B cell (primary cell): ENCODE data around the gene BRSK2. TPM values are rescaled to one million over a fixed set of nuclear protein-coding genes. Genes with fewer than 3 reads are reported as not detected.
"Not testable (repeated sequence)": the region's sequence is repeated elsewhere in the genome, so short reads cannot be mapped to it uniquely, and the experiment has no call there.

Experiments used
- ATAC-seq: fragments of 200-7000 bp; cut with Tn5 transposase; one replicate; pipeline ENCODE4 v1.10.0; 2021; ENCODE audit warnings: low read depth, mild to moderate bottlenecking, moderate number of reproducible peaks, moderate library complexity
- CTCF ChIA-PET: fragments of 350-600 bp; sonication (Branson Sonifier 250); formaldehyde crosslinking; loops from one replicate; lab custom pipeline; 2021; ENCODE audit warnings: antibody characterized with exemption, inconsistent platforms; lab: Charles Lee
- POLR2A ChIA-PET: fragments of 350-600 bp; sonication (Branson Sonifier 250); formaldehyde crosslinking; loops from one replicate; lab custom pipeline; 2021; ENCODE audit warnings: antibody characterized with exemption; lab: Charles Lee
- DNase-seq: peaks from one replicate; pipeline ENCODE4 v3.0.0; 2013
- H2AFZ ChIP-seq: 2 replicates; pipeline ENCODE4 v1.6.1; 2012; ENCODE audit warnings: mild to moderate bottlenecking, low read depth, low read length; ENCODE audit not compliant: insufficient read depth, poor library complexity, severe bottlenecking
- H3K27ac ChIP-seq, 2 donors: 1 replicate in 1 of 2; 2 replicates in 1 of 2; pipeline ENCODE4 v1.5.1; 2012 to 2013; ENCODE audit warnings: low read length in 2 of 2, mild to moderate bottlenecking in 2 of 2, moderate library complexity in 1 of 2
- H3K27me3 ChIP-seq, 4 experiments: fragments of 200-600 bp in 1 of 4; sonication (generic) in 1 of 4; replicated peaks in 1 of 4; 1 replicate in 2 of 4; 2 replicates in 2 of 4; pipeline versions ENCODE4 v1.6.1 to v1.7.0; 2013 to 2016; ENCODE audit warnings: low read length in 3 of 4, mild to moderate bottlenecking in 2 of 4, mixed read lengths in 1 of 4, moderate library complexity in 1 of 4; ENCODE audit not compliant: insufficient read depth in 4 of 4, control insufficient read depth in 3 of 4; ENCODE audit errors: control extremely low read depth in 1 of 4
- H3K36me3 ChIP-seq, 2 experiments: replicated peaks in 1 of 2; 1 replicate in 1 of 2; 2 replicates in 1 of 2; pipeline versions ENCODE4 v1.6.1 to v1.7.1; 2013; ENCODE audit warnings: low read length in 1 of 2; ENCODE audit not compliant: insufficient read depth in 2 of 2, control insufficient read depth in 1 of 2; ENCODE audit errors: control extremely low read depth in 1 of 2, extremely low read depth in 1 of 2
- H3K4me1 ChIP-seq, 2 donors: fragments of 200-600 bp in 1 of 2; sonication (generic) in 1 of 2; 1 replicate in 1 of 2; 2 replicates in 1 of 2; pipeline versions ENCODE4 v1.5.1 to v1.6.1; 2013 to 2017; ENCODE audit warnings: low read length in 2 of 2; ENCODE audit not compliant: control insufficient read depth in 2 of 2, insufficient read depth in 2 of 2
- H3K4me2 ChIP-seq: replicated peaks from 2 replicates; pipeline ENCODE3; 2012; ENCODE audit warnings: mild to moderate bottlenecking, low read depth, low read length; ENCODE audit not compliant: poor library complexity, severe bottlenecking
- H3K4me3 ChIP-seq, 5 experiments: fragments of 200-600 bp in 1 of 5; sonication (generic) in 1 of 5; 1 replicate in 3 of 5; 2 replicates in 2 of 5; pipeline versions ENCODE4 v1.5.1 to v1.7.0; 2011 to 2016; ENCODE audit warnings: low read length in 4 of 5, mild to moderate bottlenecking in 4 of 5, low read depth in 2 of 5, control low read depth in 1 of 5, moderate library complexity in 1 of 5; ENCODE audit not compliant: insufficient read depth in 1 of 5; ENCODE audit errors: control extremely low read depth in 1 of 5, extremely low read depth in 1 of 5
- H3K79me2 ChIP-seq: fragments of 200-600 bp; sonication (generic); one replicate; pipeline ENCODE4 v1.6.0; 2016; ENCODE audit warnings: low read length; ENCODE audit not compliant: control insufficient read depth, insufficient read depth
- H3K9ac ChIP-seq: fragments of 200-600 bp; sonication (generic); 2 replicates; pipeline ENCODE4 v1.6.1; 2017; ENCODE audit warnings: mild to moderate bottlenecking, low read length, moderate library complexity
- H3K9me3 ChIP-seq, 3 donors: one replicate each; pipeline versions ENCODE4 v1.6.1 to v1.7.1; 2013; ENCODE audit warnings: low read length in 2 of 3; ENCODE audit not compliant: control insufficient read depth in 2 of 3, insufficient read depth in 1 of 3; ENCODE audit errors: control extremely low read depth in 1 of 3
- H4K20me1 ChIP-seq: 2 replicates; pipeline ENCODE4 v1.6.0; 2012; ENCODE audit warnings: mild to moderate bottlenecking, low read length; ENCODE audit not compliant: insufficient read depth, control insufficient read depth, poor library complexity, severe bottlenecking
- H3K27ac Mint-ChIP-seq: one replicate; pipeline ENCODE4 v1.8.0; 2021; ENCODE audit warnings: mixed read lengths
- H3K27me3 Mint-ChIP-seq: one replicate; pipeline ENCODE4 v1.8.0; 2021; ENCODE audit warnings: mixed read lengths
- H3K4me1 Mint-ChIP-seq: one replicate; pipeline ENCODE4 v1.8.0; 2021; ENCODE audit warnings: mixed read lengths
- H3K4me3 Mint-ChIP-seq: one replicate; pipeline ENCODE4 v1.8.0; 2021; ENCODE audit warnings: mixed read lengths
- H3K9me3 Mint-ChIP-seq: one replicate; pipeline ENCODE4 v1.8.0; 2022; ENCODE audit warnings: mixed read lengths; ENCODE audit not compliant: insufficient read depth
- EZH2 ChIP-seq: IDR thresholded peaks from 2 replicates; pipeline ENCODE4 v1.6.1; 2012; ENCODE audit warnings: borderline replicate concordance, low read depth, mild to moderate bottlenecking, moderate library complexity, low read length; ENCODE audit not compliant: insufficient read depth, poor library complexity, severe bottlenecking
- WGBS: methylation state at CpG from one replicate; pipeline ENCODE4 v1.1.5; 2013; ENCODE audit warnings: missing lambda C conversion rate; ENCODE audit not compliant: insufficient coverage; 5-methylcytosine and 5-hydroxymethylcytosine counted together
- intact Hi-C: fragments of 100-400 bp; cut with micrococcal nuclease; formaldehyde crosslinking; loops from one replicate; pipeline ENCODE4 v1.10.0; 2022
- polyA plus RNA-seq: library from polyadenylated mRNA; depleted of rRNA; stranded (reverse); fragments of >200 nt; gene quantifications from 2 replicates; pipeline ENCODE4 v1.2.3, GENCODE V29; 2012
- total RNA-seq, 2 donors: library from RNA; stranded (reverse); fragments of 120-200 nt in 1 of 2; gene quantifications; 1 replicate in 1 of 2; 2 replicates in 1 of 2; pipeline versions ENCODE4 v1.2.3 to v1.2.4, GENCODE V29; 2013 to 2022
- TF ChIP-seq, protein P1 (sequence below): fragments of 200-600 bp; IDR thresholded peaks from one replicate; pipeline ENCODE4 v1.8.0; 2022; ENCODE audit warnings: antibody characterized with exemption, mild to moderate bottlenecking

BRSK2 gene
- total and polyA plus RNA-seq, 2 donors (not counting 1 experiment from before 2014, with no cell fraction given): 0.51 to 0.79 TPM

DNA sequence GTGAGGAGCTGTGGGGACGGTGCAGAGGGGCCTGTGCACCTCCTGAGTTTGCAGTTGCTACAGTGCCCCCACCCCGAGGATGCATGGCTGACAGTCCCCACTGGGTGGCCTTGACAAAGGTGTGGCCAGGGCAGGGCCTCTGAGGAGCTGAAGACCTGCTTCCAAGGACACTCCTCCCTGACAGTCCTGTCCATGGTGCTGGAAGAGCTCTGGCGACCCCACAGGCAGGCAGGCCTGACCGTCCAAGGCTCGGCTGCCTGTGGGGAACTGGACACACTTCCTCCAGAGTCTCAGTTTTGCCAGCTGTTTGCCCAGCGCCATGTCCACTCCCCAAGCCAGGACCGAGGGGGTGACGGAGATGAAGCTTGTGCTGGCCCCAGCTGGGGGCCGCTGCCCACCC, 32.7 kb downstream of the BRSK2 start:
- ATAC-seq (no peak), DNase-seq (no peak)
- no peaks in the 10 kb centered on the region for H3K27me3 ChIP-seq
- no peak overlapping the region for H3K4me3 ChIP-seq
- Mint-ChIP-seq H3K4me3 (no peak overlapping the region), H3K4me1 (no peaks in the 10 kb centered on the region), H3K9me3 (peaks cover 2% of the 10 kb centered on the region), H3K27me3 (no peaks in the 10 kb centered on the region), H3K27ac (no peak overlapping the region)
- POLR2A ChIA-PET: no interaction called here
- no peaks in the 10 kb centered on the region for H3K36me3 ChIP-seq
- WGBS: 83% methylated on average over 9 of the region's 9 CpGs
- CTCF ChIA-PET: no interaction called here
- no peaks in the 10 kb centered on the region for H3K4me1 ChIP-seq
- H3K9ac ChIP-seq: no peak overlapping the region
- H3K4me2 ChIP-seq: no peak overlapping the region
- intact Hi-C loops: no loop called here
- H3K79me2 ChIP-seq: no peaks in the 10 kb centered on the region
- no peak overlapping the region for H2AFZ ChIP-seq
- no peaks in the 10 kb centered on the region for H4K20me1 ChIP-seq
- H3K27ac ChIP-seq: no peak overlapping the region
- peaks cover 0 to 51% (median 21%) of the 10 kb centered on the region in 3 donors for H3K9me3 ChIP-seq
- TF ChIP-seq, protein P1, sequence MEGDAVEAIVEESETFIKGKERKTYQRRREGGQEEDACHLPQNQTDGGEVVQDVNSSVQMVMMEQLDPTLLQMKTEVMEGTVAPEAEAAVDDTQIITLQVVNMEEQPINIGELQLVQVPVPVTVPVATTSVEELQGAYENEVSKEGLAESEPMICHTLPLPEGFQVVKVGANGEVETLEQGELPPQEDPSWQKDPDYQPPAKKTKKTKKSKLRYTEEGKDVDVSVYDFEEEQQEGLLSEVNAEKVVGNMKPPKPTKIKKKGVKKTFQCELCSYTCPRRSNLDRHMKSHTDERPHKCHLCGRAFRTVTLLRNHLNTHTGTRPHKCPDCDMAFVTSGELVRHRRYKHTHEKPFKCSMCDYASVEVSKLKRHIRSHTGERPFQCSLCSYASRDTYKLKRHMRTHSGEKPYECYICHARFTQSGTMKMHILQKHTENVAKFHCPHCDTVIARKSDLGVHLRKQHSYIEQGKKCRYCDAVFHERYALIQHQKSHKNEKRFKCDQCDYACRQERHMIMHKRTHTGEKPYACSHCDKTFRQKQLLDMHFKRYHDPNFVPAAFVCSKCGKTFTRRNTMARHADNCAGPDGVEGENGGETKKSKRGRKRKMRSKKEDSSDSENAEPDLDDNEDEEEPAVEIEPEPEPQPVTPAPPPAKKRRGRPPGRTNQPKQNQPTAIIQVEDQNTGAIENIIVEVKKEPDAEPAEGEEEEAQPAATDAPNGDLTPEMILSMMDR: no peak
- no peak for TF ChIP-seq EZH2

- Histone ChIP-seq H2AFZ (no peak overlapping the region), H3K4me1 (no peaks in the 10 kb centered on the region), H3K9me3 (peaks cover 0 to 47% (median 18%) of the 10 kb centered on the region in 3 donors), H3K4me3 (no peak overlapping the region), H3K27ac (no peak overlapping the region), H4K20me1 (no peaks in the 10 kb centered on the region), H3K36me3 (no peaks in the 10 kb centered on the region), H3K79me2 (no peaks in the 10 kb centered on the region), H3K27me3 (no peaks in the 10 kb centered on the region), H3K4me2 (no peak overlapping the region), H3K9ac (no peak overlapping the region)
- H3K9me3 Mint-ChIP-seq: peaks cover 2% of the 10 kb centered on the region
- ATAC-seq (no peak), DNase-seq (no peak)
- H3K4me1 Mint-ChIP-seq: no peaks in the 10 kb centered on the region
- ChIA-PET POLR2A (no interaction called here), CTCF (no interaction called here)
- no peak overlapping the region for H3K4me3 Mint-ChIP-seq
- no peak overlapping the region for H3K27ac Mint-ChIP-seq
- 83% methylated on average over 15 of the region's 15 CpGs for WGBS
- no peak for TF ChIP-seq EZH2
- TF ChIP-seq, protein P1: no peak
- no peaks in the 10 kb centered on the region for H3K27me3 Mint-ChIP-seq
- intact Hi-C loops: no loop called here
These were observed 33.2 kb downstream of the BRSK2 start for GRCh38 chr11:1422981-1423380.

DNA sequence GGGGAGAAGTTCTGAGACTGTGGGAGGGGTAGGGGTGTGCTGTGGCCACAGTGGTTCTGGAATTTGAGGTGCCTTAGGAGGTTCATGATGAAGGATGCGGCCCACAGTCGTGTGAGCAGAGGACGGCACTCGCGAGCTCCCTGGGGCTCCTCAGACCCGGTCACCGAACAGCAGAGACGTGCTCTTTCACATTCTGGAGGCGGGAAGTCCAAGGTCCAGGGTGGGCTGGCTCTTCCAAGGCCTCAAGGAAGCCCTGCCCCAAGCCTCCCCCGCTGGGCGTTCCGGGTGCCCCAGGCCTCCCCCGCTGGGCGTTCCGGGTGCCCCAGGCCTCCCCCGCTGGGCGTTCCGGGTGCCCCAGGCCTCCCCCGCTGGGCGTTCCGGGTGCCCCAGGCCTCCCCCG, 33.7 kb downstream of the BRSK2 start:
- H4K20me1 ChIP-seq, H3K9ac ChIP-seq, H3K4me1 Mint-ChIP-seq, POLR2A ChIA-PET, ATAC-seq, H3K4me3 Mint-ChIP-seq, H3K27me3 ChIP-seq, H3K9me3 Mint-ChIP-seq, H3K36me3 ChIP-seq, DNase-seq, H3K27ac Mint-ChIP-seq, H3K27me3 Mint-ChIP-seq, H2AFZ ChIP-seq, H3K79me2 ChIP-seq, CTCF ChIA-PET, H3K27ac ChIP-seq, H3K4me2 ChIP-seq, H3K4me1 ChIP-seq, intact Hi-C loops, H3K4me3 ChIP-seq: not testable (repeated sequence)
- peaks cover 0 to 45% (median 15%) of the 10 kb centered on the region in 3 donors for H3K9me3 ChIP-seq
- WGBS: 96% methylated on average over 8 of the region's 22 CpGs
